GM18511 (cell line): Measurements from ENCODE around the gene THSD4.
"Not testable (repeated sequence)": the region's sequence is repeated elsewhere in the genome, so short reads cannot be mapped to it uniquely, and the experiment has no call there.

Source experiments
- ATAC-seq: cut with Tn5 transposase; IDR thresholded peaks from one replicate; pipeline ENCODE4 v1.9.1; 2021; ENCODE audit warnings: mild to moderate bottlenecking, moderate library complexity; ENCODE audit not compliant: unreplicated experiment

Gene THSD4

GRCh38 chr15:71120428-71120944 lies 5.2 kb downstream of the THSD4 start:
- ATAC-seq, result no peak

- ATAC-seq, result no peak
Observed at GRCh38 chr15:71121442-71121841, 6.2 kb downstream of the THSD4 start.

- ATAC-seq, result no peak
Observed at GRCh38 chr15:71124937-71125790, 9.9 kb downstream of the THSD4 start.

GRCh38 chr15:71125831-71126450 lies 10.7 kb downstream of the THSD4 start:
- ATAC-seq, result no peak

- no peak for ATAC-seq
Observed at GRCh38 chr15:71127083-71127482, 11.8 kb downstream of the THSD4 start.

- ATAC-seq, result not testable (repeated sequence)
Observed at GRCh38 chr15:71128159-71128558, 12.9 kb downstream of the THSD4 start.

- no peak for ATAC-seq
Observed at GRCh38 chr15:71128939-71129562, 13.8 kb downstream of the THSD4 start.

- ATAC-seq, result no peak
Observed at GRCh38 chr15:71129669-71130068, 14.4 kb downstream of the THSD4 start.

- no peak for ATAC-seq
Observed at GRCh38 chr15:71131601-71132362, 16.5 kb downstream of the THSD4 start.

GRCh38 chr15:71133747-71134472 lies 18.6 kb downstream of the THSD4 start:
- no peak for ATAC-seq

- no peak for ATAC-seq
Observed at GRCh38 chr15:71136159-71136783, 21.0 kb downstream of the THSD4 start.

- no peak for ATAC-seq
Observed at GRCh38 chr15:71136793-71137518, 21.7 kb downstream of the THSD4 start.

GRCh38 chr15:71138473-71138872 lies 23.2 kb downstream of the THSD4 start:
- no peak for ATAC-seq

- ATAC-seq, result no peak
Observed at GRCh38 chr15:71139241-71139640, 24.0 kb downstream of the THSD4 start.

- no peak for ATAC-seq
Observed at GRCh38 chr15:71141572-71141971, 26.3 kb downstream of the THSD4 start.

GRCh38 chr15:71142780-71143179 lies 27.5 kb downstream of the THSD4 start:
- no peak for ATAC-seq

GRCh38 chr15:71143373-71144310 lies 28.4 kb downstream of the THSD4 start:
- no peak for ATAC-seq

GRCh38 chr15:71145648-71146047 lies 30.4 kb downstream of the THSD4 start:
- ATAC-seq, result no peak
